Glutamatergic neuron (in vitro differentiated cells): ENCODE data around the gene MYOF. TPM values are rescaled to one million over a fixed set of nuclear protein-coding genes. Genes with fewer than 3 reads are reported as not detected.
A peak's percentile ranks its signal among the peaks of the same experiment; 100 is the strongest.

Experiments used
- DNase-seq: peaks from one replicate; pipeline ENCODE4 v3.0.0; 2022
- H3K27ac Mint-ChIP-seq: one replicate; pipeline ENCODE4 v1.8.0; 2020; ENCODE audit warnings: mild to moderate bottlenecking, mixed read lengths, inconsistent platforms; ENCODE audit not compliant: unreplicated experiment
- H3K27me3 Mint-ChIP-seq: one replicate; pipeline ENCODE4 v1.8.0; 2020; ENCODE audit warnings: mild to moderate bottlenecking, moderate library complexity, mixed read lengths, inconsistent platforms; ENCODE audit not compliant: unreplicated experiment
- H3K36me3 Mint-ChIP-seq: one replicate; pipeline ENCODE4 v1.8.0; 2020; ENCODE audit warnings: mild to moderate bottlenecking, mixed read lengths, inconsistent platforms; ENCODE audit not compliant: unreplicated experiment
- H3K4me1 Mint-ChIP-seq: one replicate; pipeline ENCODE4 v1.8.0; 2020; ENCODE audit warnings: mild to moderate bottlenecking, low read depth, mixed read lengths, inconsistent platforms; ENCODE audit not compliant: unreplicated experiment
- H3K4me3 Mint-ChIP-seq: one replicate; pipeline ENCODE4 v1.8.0; 2020; ENCODE audit warnings: mild to moderate bottlenecking, mixed read lengths, inconsistent platforms; ENCODE audit not compliant: unreplicated experiment
- H3K9me3 Mint-ChIP-seq: one replicate; pipeline ENCODE4 v1.8.0; 2020; ENCODE audit warnings: mild to moderate bottlenecking, moderate library complexity, mixed read lengths, inconsistent platforms; ENCODE audit not compliant: unreplicated experiment
- total RNA-seq: library from RNA; stranded (reverse); fragmentation: NEBNext Ultra II Directional; extraction: Animal tissue kit (Norgen Biotek cat#: 25700); gene quantifications from one replicate; pipeline ENCODE4 v1.2.1, GENCODE V29; 2021; ENCODE audit not compliant: unreplicated experiment
- TF ChIP-seq, protein P1 (sequence below): fragments of 200-600 bp; sonication (generic); IDR thresholded peaks from one replicate; pipeline ENCODE4 v1.5.0; 2021; ENCODE audit not compliant: partially characterized antibody, unreplicated experiment

The MYOF gene
- total RNA-seq, 1 donor from 2014 or later, result 0.42 TPM

GRCh38 chr10:93393211-93393610, 88.9 kb downstream of the MYOF start:
- no peak for DNase-seq
- TF ChIP-seq, protein P1, sequence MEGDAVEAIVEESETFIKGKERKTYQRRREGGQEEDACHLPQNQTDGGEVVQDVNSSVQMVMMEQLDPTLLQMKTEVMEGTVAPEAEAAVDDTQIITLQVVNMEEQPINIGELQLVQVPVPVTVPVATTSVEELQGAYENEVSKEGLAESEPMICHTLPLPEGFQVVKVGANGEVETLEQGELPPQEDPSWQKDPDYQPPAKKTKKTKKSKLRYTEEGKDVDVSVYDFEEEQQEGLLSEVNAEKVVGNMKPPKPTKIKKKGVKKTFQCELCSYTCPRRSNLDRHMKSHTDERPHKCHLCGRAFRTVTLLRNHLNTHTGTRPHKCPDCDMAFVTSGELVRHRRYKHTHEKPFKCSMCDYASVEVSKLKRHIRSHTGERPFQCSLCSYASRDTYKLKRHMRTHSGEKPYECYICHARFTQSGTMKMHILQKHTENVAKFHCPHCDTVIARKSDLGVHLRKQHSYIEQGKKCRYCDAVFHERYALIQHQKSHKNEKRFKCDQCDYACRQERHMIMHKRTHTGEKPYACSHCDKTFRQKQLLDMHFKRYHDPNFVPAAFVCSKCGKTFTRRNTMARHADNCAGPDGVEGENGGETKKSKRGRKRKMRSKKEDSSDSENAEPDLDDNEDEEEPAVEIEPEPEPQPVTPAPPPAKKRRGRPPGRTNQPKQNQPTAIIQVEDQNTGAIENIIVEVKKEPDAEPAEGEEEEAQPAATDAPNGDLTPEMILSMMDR, result no peak
- Mint-ChIP-seq H3K4me3 (no peak overlapping the region), H3K36me3 (no peaks in the 10 kb centered on the region), H3K4me1 (no peaks in the 10 kb centered on the region), H3K27ac (no peak overlapping the region), H3K27me3 (no peaks in the 10 kb centered on the region), H3K9me3 (no peaks in the 10 kb centered on the region)

GRCh38 chr10:93392121-93392520, 90.0 kb downstream of the MYOF start:
- no peak for DNase-seq
- Mint-ChIP-seq H3K27ac (no peak overlapping the region), H3K36me3 (no peaks in the 10 kb centered on the region), H3K4me3 (no peak overlapping the region), H3K4me1 (no peaks in the 10 kb centered on the region), H3K27me3 (no peaks in the 10 kb centered on the region), H3K9me3 (no peaks in the 10 kb centered on the region)
- TF ChIP-seq, protein P1, result no peak

DNA sequence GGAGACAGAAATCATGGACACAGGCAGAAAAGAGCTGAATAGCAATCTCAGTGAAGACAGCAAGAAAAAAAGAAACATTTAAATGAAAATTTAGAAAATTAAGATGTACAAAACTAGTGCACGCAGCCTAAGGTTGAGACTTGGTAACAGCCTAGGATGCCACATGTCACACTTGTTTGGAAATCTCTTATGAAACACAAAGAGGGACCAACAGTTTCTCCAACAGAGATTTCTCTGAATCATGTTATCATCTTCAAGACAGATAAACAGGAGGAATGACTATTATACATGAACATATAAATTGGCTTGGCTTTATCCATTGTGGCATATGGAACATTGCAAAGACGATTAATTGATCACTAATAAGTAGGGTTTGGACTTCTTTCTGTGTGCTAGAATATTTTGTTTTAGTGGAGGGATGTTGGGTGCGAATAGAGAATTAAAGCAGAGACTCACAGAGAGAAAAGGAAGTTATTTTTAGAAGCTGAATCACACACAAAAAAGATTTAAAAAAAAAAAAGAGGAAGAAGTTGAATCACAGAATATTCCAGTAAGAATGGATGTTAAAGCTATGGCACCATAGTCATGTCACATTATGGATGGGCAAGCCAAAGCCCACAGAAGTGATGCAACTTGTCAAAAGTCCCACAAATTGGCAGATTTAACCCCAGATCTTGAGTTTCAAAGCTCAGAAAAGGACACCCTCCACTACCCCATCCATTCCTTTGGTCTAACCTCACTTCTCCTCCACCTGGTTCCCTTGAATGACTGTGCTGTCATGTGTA, 91.6 kb downstream of the MYOF start:
- no peaks in the 10 kb centered on the region for H3K9me3 Mint-ChIP-seq
- peaks cover 10% of the 10 kb centered on the region for H3K4me1 Mint-ChIP-seq
- no peaks in the 10 kb centered on the region for H3K36me3 Mint-ChIP-seq
- TF ChIP-seq, protein P1, result no peak
- no peak overlapping the region for H3K4me3 Mint-ChIP-seq
- H3K27ac Mint-ChIP-seq, result no peak overlapping the region
- peaks cover 2% of the 10 kb centered on the region for H3K27me3 Mint-ChIP-seq
- DNase-seq, result no peak

DNA sequence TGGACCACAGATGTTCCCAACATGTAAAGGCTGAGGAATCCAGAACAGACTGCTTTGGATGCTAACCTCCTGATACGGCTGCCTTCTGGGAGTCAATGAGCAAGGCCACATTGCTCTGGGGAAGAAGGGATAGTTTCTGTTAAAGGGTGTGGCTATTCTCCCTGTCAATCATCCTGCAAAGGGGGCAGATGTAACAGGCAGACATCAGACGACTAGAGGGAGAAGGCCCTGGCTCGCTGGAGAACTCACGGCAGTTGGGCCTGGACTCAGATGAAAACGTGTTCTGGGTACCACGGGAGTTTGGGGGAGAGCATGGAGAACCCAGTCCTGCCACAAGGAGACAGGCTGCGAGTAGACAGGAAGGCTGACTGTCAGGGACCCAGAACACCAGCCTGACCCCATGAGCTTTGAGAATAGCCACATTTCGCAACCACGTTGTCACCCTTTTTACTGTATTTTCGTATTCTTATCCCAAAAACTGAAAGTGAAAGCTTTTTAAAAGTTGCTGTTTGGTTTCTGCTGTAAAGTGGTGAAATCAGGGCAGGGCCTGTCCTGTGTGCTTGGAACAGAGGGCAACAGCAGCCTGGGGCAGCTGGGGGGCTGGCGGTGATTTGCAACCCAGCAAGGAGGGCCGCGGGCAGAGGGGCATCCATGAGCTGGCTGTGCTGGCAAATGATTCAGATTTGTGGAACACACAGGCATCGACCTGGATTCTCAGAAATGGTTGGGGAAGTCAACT, 95.3 kb downstream of the MYOF start:
- H3K27me3 Mint-ChIP-seq, result peaks cover 2% of the 10 kb centered on the region
- TF ChIP-seq, protein P1, result no peak
- peaks cover 16% of the 10 kb centered on the region for H3K4me1 Mint-ChIP-seq
- peak; percentile 22 for DNase-seq
- no peaks in the 10 kb centered on the region for H3K36me3 Mint-ChIP-seq
- peak overlapping the region; percentile 84 for H3K27ac Mint-ChIP-seq
- no peaks in the 10 kb centered on the region for H3K9me3 Mint-ChIP-seq
- no peak overlapping the region for H3K4me3 Mint-ChIP-seq

DNA sequence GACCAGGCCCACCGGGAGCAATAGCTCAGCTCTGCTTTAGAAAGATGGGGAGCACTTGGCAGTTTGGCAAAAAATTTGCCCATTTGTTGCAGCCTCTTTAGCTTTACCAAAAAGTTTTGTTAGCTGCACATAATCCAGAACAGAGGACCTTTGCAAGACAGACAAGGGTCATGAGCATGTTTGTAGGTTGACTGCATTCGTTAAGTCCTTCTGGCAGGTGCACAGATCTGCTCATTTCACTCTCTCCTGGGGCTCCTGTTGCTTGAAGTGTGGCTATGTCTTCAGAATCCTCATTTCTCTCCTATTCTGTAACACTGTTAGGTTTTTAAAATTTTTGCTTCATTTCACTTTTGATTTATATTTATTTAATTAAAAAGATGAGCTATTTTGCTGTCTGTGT, 96.8 kb downstream of the MYOF start:
- TF ChIP-seq, protein P1, result no peak
- peaks cover 16% of the 10 kb centered on the region for H3K4me1 Mint-ChIP-seq
- peaks cover 2% of the 10 kb centered on the region for H3K27me3 Mint-ChIP-seq
- no peak for DNase-seq
- H3K4me3 Mint-ChIP-seq, result no peak overlapping the region
- H3K9me3 Mint-ChIP-seq, result no peaks in the 10 kb centered on the region
- H3K36me3 Mint-ChIP-seq, result no peaks in the 10 kb centered on the region
- no peak overlapping the region for H3K27ac Mint-ChIP-seq
